MM.1S (cell line): ENCODE results near the gene CDC37L1.
A peak's percentile ranks its signal among the peaks of the same experiment; 100 is the strongest.

Experiments used
- DNase-seq: peaks from one replicate; pipeline ENCODE4 v3.0.0-alpha.2; 2015
- H2AFZ ChIP-seq: fragments of 300-600 bp; sonication (generic); 2 replicates; pipeline ENCODE4 v1.6.0; 2016; ENCODE audit warnings: antibody characterized with exemption, low read length
- H3F3A ChIP-seq: fragments of 300-600 bp; sonication (generic); 2 replicates; pipeline ENCODE4 v1.6.1; 2016; ENCODE audit warnings: mild to moderate bottlenecking, antibody characterized with exemption, low read length, moderate library complexity, mixed read lengths; ENCODE audit not compliant: insufficient read depth
- H3K27ac ChIP-seq: fragments of 300-600 bp; sonication (generic); 2 replicates; pipeline ENCODE4 v1.5.1; 2016; ENCODE audit warnings: mild to moderate bottlenecking, low read length
- H3K27me3 ChIP-seq: fragments of 300-600 bp; sonication (generic); replicated peaks from 2 replicates; pipeline ENCODE4 v1.6.0; 2016; ENCODE audit warnings: low read length; ENCODE audit not compliant: insufficient read depth
- H3K36me3 ChIP-seq: fragments of 300-600 bp; sonication (generic); replicated peaks from 2 replicates; pipeline ENCODE4 v1.6.1; 2016; ENCODE audit warnings: mild to moderate bottlenecking, low read length, mixed read lengths; ENCODE audit not compliant: insufficient read depth
- H3K4me1 ChIP-seq: fragments of 300-600 bp; sonication (generic); 2 replicates; pipeline ENCODE4 v1.6.1; 2016; ENCODE audit warnings: low read length, mixed read lengths
- H3K4me2 ChIP-seq: fragments of 300-600 bp; sonication (generic); 2 replicates; pipeline ENCODE4 v1.6.0; 2016; ENCODE audit warnings: low read depth, low read length
- H3K4me3 ChIP-seq: fragments of 300-600 bp; sonication (generic); 2 replicates; pipeline ENCODE4 v1.5.1; 2016; ENCODE audit warnings: low read length, mixed read lengths
- H3K79me2 ChIP-seq: fragments of 300-600 bp; sonication (generic); 2 replicates; pipeline ENCODE4 v1.6.1; 2016; ENCODE audit warnings: mixed run types, low read length, mixed read lengths
- H3K9ac ChIP-seq: fragments of 300-600 bp; sonication (generic); 2 replicates; pipeline ENCODE4 v1.6.1; 2016; ENCODE audit warnings: low read length, mixed read lengths
- H3K9me2 ChIP-seq: fragments of 300-600 bp; sonication (generic); replicated peaks from 2 replicates; pipeline ENCODE4 v1.6.1; 2016; ENCODE audit warnings: mild to moderate bottlenecking, low read length, mixed read lengths; ENCODE audit not compliant: insufficient read depth
- H3K9me3 ChIP-seq: fragments of 300-600 bp; sonication (generic); replicated peaks from 2 replicates; pipeline ENCODE4 v1.6.1; 2016; ENCODE audit warnings: mild to moderate bottlenecking, low read length, mixed read lengths; ENCODE audit not compliant: insufficient read depth
- H4K20me1 ChIP-seq: fragments of 300-600 bp; sonication (generic); 2 replicates; pipeline ENCODE4 v1.6.1; 2016; ENCODE audit warnings: mild to moderate bottlenecking, low read length, moderate library complexity, mixed read lengths; ENCODE audit not compliant: insufficient read depth
- EZH2 ChIP-seq: fragments of 300-600 bp; sonication (generic); optimal IDR thresholded peaks from 2 replicates; pipeline ENCODE3; 2017; ENCODE audit warnings: low read depth, mild to moderate bottlenecking, antibody characterized with exemption, low read length, mixed read lengths
- EZH2phosphoT487 ChIP-seq: fragments of 300-600 bp; sonication (generic); IDR thresholded peaks from 2 replicates; pipeline ENCODE4 v1.6.1; 2018; ENCODE audit warnings: antibody characterized with exemption, low read length
- TF ChIP-seq, protein P1 (sequence below): fragments of 300-600 bp; sonication (generic); IDR thresholded peaks from 2 replicates; pipeline ENCODE4 v1.5.1; 2016; ENCODE audit warnings: antibody characterized with exemption, low read length, mixed read lengths

The CDC37L1 gene

DNA sequence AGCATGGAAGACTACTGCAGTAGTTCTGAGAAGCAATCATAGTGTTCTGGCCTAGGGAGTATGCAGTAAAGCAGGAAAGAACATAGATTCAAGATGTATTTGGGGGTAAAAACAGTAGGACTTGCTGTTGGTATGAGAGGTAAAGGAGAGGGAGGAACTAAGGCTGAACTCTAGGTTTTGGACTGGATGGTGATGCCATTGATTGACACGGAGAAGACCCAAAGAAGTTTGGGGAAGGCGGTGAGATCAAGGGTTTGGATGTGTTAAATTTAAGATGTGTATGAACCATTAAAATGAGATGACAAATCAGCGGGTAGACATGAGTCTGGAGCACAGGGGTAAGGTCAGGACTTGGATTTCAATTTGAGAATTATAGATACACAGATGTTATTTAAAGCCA lies 2.0 kb upstream of the CDC37L1 start:
- H3F3A ChIP-seq, result peaks cover 17% of the 10 kb centered on the region
- 0 out of 2 replicates have a peak, but pooled peaks cover 9% of the 10 kb centered on the region for H3K4me1 ChIP-seq
- no peak overlapping the region for H3K9ac ChIP-seq
- no peaks in the 10 kb centered on the region for H3K27me3 ChIP-seq
- no peaks in the 10 kb centered on the region for H3K9me3 ChIP-seq
- no peak overlapping the region for H2AFZ ChIP-seq
- TF ChIP-seq, protein P1, sequence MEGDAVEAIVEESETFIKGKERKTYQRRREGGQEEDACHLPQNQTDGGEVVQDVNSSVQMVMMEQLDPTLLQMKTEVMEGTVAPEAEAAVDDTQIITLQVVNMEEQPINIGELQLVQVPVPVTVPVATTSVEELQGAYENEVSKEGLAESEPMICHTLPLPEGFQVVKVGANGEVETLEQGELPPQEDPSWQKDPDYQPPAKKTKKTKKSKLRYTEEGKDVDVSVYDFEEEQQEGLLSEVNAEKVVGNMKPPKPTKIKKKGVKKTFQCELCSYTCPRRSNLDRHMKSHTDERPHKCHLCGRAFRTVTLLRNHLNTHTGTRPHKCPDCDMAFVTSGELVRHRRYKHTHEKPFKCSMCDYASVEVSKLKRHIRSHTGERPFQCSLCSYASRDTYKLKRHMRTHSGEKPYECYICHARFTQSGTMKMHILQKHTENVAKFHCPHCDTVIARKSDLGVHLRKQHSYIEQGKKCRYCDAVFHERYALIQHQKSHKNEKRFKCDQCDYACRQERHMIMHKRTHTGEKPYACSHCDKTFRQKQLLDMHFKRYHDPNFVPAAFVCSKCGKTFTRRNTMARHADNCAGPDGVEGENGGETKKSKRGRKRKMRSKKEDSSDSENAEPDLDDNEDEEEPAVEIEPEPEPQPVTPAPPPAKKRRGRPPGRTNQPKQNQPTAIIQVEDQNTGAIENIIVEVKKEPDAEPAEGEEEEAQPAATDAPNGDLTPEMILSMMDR, result no peak
- no peak for TF ChIP-seq EZH2phosphoT487
- no peaks in the 10 kb centered on the region for H4K20me1 ChIP-seq
- H3K79me2 ChIP-seq, result peaks cover 26% of the 10 kb centered on the region
- H3K4me3 ChIP-seq, result no peak overlapping the region
- no peaks in the 10 kb centered on the region for H3K9me2 ChIP-seq
- DNase-seq, result no peak
- no peaks in the 10 kb centered on the region for H3K36me3 ChIP-seq
- no peak overlapping the region for H3K27ac ChIP-seq
- no peak overlapping the region for H3K4me2 ChIP-seq

DNA sequence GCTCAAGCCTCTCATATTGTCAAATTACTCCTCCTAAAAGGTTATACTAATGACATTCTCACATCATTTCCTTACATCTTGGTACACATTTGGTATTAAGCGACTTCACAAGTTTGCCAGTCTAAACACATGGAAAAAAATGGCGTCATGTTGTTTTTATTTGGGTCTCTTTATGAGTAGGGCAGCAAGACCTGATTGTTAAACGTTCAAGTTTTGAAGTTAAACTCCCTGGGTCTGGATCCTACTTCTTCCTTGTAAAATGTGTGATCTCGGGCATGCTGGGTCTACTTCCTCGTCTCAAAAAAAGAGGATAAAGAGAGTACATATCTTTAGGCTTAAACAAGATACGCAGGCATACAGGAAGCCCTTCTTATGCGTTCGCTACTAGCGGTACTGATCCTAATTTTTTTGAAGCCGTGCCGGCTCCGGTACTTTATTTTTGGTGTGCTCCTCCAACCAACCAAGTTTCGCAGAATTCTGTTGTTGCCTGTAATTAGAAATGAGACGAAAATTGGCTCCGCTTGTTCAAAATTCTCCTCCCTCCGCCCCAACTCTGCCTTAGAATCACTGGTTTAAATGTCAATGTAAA lies 596 bp upstream of the CDC37L1 start:
- Histone ChIP-seq H3K9me2 (no peaks in the 10 kb centered on the region), H3K4me1 (0 out of 2 replicates have a peak, but pooled peaks cover 9% of the 10 kb centered on the region), H3K9me3 (no peaks in the 10 kb centered on the region), H3K36me3 (no peaks in the 10 kb centered on the region), H3K4me2 (peak overlapping the region; percentile 76), H3K4me3 (peak overlapping the region; percentile 71), H3F3A (peaks cover 17% of the 10 kb centered on the region), H3K79me2 (peaks cover 36% of the 10 kb centered on the region), H3K9ac (peak overlapping the region; percentile 86), H2AFZ (peak overlapping the region; percentile 82), H4K20me1 (no peaks in the 10 kb centered on the region), H3K27ac (peak overlapping the region; percentile 96), H3K27me3 (no peaks in the 10 kb centered on the region)
- TF ChIP-seq EZH2phosphoT487 (no peak), EZH2 (no peak)
- TF ChIP-seq, protein P1, result no peak
- peak; percentile 35 for DNase-seq

DNA sequence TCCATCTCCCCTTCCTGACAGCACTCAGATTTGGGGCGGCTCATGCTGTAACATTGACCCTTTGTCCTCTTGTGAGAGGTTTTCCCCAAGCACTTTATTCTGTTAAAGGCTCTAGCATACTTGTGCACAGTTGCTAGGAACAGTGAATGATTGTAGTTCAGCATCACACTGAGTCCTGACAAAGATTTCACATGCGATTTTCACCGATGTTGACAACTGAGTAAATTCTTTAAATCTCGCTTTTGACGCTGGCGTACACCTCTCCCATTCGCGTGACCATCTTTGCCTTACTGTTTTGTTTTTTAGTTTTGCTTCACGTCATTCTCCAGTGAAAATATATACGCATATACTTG lies 780 bp downstream of the CDC37L1 start:
- H3K9ac ChIP-seq, result peak overlapping the region; percentile 86
- H3K79me2 ChIP-seq, result peaks cover 41% of the 10 kb centered on the region
- 0 out of 2 replicates have a peak, but pooled peaks cover 9% of the 10 kb centered on the region for H3K4me1 ChIP-seq
- H3K4me2 ChIP-seq, result peak overlapping the region; percentile 89
- 0 out of 2 replicates have a peak, but pooled peaks cover 5% of the 10 kb centered on the region for H3K36me3 ChIP-seq
- no peaks in the 10 kb centered on the region for H4K20me1 ChIP-seq
- H3K27ac ChIP-seq, result peak overlapping the region; percentile 96
- H3K9me2 ChIP-seq, result no peaks in the 10 kb centered on the region
- peaks cover 17% of the 10 kb centered on the region for H3F3A ChIP-seq
- DNase-seq, result peak; percentile 12
- no peaks in the 10 kb centered on the region for H3K27me3 ChIP-seq
- peak overlapping the region; percentile 77 for H2AFZ ChIP-seq
- TF ChIP-seq EZH2, result no peak
- no peak for TF ChIP-seq EZH2phosphoT487
- TF ChIP-seq, protein P1, result no peak
- H3K9me3 ChIP-seq, result no peaks in the 10 kb centered on the region
- peak overlapping the region; percentile 71 for H3K4me3 ChIP-seq
